NCI-H345 (cell line): ENCODE results near the gene NUF2.
A peak's percentile ranks its signal among the peaks of the same experiment; 100 is the strongest.
"Not testable (repeated sequence)": the region's sequence is repeated elsewhere in the genome, so short reads cannot be mapped to it uniquely, and the experiment has no call there.

Source experiments
- DNase-seq: peaks from one replicate; lab custom pipeline; 2025; lab: John Stamatoyannopoulos, UW

The NUF2 gene

DNA sequence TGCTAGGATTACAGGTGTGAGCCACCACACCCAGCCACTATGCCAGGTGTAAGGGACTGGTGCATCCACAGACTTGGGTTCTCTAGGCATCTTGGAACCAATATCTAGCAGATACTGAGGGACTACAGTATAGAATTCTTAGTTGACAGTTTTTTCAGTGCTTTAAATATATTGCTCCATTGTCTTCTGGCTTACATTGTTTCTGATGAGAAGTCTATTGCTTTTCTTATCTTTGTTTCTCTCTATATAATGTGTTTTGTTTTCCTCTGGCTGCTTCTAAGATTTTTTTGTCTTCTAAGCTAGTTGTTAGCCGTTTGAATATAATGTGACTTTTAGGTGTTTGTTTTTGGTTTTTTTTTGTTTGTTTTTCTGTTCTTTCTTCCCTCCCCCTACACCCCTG lies 13.5 kb downstream of the NUF2 start:
- no peak for DNase-seq

DNA sequence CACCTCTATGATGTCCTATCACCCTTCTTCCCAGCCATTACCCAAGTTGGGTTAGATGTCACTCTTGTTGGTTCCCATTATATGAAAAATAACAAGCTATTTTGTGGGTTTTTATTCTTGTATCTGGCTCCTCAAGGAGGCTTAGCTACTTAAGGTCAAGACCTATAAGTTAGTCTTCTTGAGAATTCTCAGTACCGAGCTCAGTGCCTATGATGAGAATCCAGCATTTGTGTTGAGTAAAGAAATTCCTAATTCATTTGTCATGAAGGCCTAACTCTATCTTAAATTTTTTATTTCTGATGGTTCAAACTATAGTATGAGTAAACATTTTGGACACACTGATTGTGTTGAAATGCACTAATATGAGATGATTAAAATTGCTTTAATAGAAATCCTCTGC lies 15.9 kb downstream of the NUF2 start:
- no peak for DNase-seq

DNA sequence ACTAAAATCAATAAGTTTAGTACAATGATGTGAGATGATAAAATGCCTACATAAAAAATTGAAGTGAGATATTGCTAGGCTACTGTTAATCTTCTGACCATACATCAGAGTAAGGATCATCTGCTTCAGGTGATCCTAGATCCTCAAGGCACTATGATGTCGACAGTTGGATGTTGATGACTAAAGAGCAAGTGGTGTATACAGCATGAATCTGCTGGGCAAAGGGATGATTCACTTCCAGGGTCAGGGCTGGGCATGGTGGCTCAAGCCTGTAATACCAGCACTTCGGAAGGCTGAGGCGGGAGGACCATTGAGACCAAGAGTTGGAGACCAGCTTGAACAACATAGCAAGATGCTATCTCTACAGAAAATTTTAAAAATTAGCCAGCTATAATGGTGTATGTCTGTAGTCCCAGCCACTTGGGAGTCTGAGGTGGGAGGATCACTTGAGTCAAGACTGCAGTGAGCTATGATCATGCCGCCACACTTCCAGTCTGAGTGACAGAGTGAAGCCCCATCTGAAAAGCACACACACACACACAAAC lies 24.6 kb downstream of the NUF2 start:
- DNase-seq, result no peak

DNA sequence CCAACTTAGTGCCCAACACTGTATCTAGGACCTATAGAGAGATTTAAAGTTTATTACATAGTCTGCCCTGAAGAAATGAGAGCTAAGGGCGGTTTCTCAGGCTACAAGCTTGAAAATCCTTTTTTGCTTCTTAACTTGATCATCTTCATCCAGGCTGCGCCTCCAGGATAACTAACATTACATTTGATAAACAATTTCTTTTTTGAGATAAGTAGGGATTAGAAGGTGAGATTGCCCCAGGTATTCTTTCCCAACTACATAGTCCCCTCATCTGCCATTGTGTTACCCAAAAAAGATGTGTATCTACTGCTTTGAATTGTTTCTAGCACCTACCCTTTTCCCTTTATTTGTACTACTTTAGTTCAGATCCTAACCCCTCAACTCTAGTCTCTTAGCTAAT lies 25.4 kb downstream of the NUF2 start:
- DNase-seq, result no peak

DNA sequence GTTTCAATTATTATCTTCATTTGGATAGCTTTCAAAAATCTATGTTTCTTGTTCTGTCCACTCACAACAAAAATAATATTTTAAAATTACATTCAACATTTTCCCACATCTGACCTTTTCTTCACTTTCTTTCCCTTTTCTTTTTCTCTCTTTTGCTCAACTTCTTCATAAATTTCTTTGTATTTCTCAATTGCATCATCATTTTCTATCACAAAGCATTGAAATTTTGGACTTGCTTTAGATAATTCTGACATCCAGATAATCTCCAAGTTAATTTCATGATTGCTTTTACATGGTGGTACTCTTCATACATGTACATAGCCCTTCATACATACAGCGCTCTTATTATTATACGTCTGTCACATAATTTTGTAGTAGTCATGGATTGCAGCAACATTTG lies 30.2 kb downstream of the NUF2 start:
- no peak for DNase-seq

DNA sequence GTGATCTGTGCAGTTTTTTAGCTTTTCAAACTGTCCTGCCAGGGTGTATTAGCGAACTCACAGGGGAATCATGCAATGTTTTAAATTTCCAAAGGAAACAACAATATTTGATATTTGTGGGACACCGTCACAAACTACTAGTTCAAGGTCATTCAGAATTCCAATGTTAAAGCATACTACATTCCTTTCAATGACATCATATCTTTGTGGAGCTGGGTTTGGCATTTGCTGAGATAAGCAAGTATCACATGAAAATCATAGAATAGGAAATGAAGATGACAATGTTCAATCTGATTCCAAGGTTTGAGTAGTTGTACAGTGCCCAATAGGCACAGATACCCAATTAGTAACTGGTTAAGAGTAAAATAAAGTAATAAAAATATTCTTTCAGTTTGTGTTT lies 35.6 kb downstream of the NUF2 start:
- DNase-seq, result no peak

DNA sequence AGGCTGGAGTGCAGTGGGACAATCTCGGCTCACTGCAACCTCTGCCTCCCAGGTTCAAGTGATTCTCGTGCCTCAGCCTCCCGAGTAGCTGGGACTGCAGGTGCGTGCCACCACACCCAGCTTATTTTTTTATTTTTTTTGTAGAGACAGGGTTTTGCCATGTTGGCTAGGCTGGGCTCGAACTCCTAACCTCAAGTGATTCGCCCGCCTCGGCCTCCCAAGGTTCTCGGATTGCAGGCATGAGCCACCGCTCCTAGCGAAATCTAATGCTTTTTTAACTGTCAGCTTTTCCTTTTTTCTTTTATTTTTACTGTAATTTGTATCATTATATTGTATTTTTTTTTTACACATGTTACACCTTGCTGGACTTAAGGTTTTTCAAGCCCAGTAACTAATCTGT lies 36.4 kb downstream of the NUF2 start:
- not testable (repeated sequence) for DNase-seq

GRCh38 chr1:163361123-163361934 lies 39.6 kb downstream of the NUF2 start:
- DNase-seq, result peak; percentile 70

GRCh38 chr1:163365186-163365585 lies 43.4 kb downstream of the NUF2 start:
- no peak for DNase-seq

DNA sequence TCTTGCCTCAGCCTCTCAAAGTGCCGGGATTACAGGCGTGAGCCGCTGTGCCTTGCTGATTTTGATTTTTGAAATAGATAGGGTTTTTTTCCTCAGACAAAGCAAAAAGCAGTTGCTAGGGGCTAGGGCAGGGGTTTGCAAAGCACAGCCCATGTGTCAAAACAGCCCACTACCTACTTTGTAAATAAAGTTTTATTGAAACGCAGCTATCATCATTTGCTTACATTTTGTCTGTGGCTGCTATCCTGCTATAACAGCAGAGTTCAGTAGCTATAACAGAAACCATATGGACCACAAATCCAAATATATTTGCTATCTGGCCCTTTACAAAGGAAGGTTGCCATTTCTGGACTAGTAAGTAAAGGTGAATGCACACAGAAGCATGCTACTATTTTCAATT lies 44.8 kb downstream of the NUF2 start:
- no peak for DNase-seq

GRCh38 chr1:163367721-163368120 lies 46.0 kb downstream of the NUF2 start:
- DNase-seq, result no peak

GRCh38 chr1:163372576-163372975 lies 50.8 kb downstream of the NUF2 start:
- DNase-seq, result no peak

GRCh38 chr1:163378554-163378953 lies 56.8 kb downstream of the NUF2 start:
- no peak for DNase-seq

DNA sequence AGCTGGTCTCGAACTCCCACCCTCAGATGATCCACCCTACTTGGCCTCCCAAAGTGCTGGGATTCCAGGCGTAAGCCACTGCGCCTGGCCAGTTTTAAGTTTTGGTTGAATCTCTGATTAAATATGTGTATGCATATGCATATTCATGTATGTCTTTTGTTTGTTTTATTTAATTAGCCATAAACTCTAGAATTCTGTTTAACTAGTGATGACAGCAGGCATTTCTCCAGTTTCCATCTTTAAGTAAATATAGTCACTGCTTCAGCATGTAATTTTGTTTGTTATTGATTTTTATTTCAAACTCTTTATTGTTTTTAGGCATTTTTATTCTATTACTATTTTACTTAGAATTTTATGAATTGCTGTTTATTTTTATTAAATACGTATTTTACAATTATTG lies 58.0 kb downstream of the NUF2 start:
- DNase-seq, result no peak

DNA sequence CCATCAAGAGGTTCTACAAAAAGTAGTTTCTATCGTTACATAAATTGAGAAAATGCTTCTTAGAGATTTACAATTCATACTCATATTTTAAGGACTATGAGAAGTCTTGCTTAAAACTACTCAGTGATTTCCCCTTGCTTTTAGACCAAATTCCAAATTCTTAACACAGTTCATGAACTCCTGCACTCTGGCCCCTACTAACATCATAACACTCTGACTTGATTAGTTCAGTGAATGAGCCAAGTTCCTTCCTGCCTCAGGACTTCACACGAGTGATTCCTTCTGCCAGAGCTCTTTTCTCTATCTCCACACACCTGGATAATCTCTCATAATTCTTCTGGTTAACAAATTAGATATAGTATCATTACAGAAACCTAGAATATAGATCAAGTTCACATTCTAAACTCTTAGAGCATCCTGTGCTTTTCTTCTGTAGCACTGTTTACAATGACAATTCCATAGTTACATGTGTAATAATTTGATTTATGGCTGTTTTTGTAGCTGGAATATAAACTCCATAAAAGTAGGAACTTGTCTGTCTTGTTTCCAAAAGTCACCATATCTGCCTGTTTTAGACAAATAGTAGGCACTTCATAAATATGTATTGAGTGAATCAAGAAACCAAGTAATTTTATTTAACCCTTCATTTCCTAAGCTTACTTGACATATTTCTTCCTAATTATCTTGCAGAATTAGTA lies 59.9 kb downstream of the NUF2 start:
- DNase-seq, result no peak

GRCh38 chr1:163382395-163382794 lies 60.6 kb downstream of the NUF2 start:
- no peak for DNase-seq

GRCh38 chr1:163387146-163387545 lies 65.4 kb downstream of the NUF2 start:
- DNase-seq, result no peak

- no peak for DNase-seq
These were observed 67.2 kb downstream of the NUF2 start for GRCh38 chr1:163388970-163389369.

GRCh38 chr1:163395790-163396189 lies 74.0 kb downstream of the NUF2 start:
- DNase-seq, result no peak

- no peak for DNase-seq
These were observed 75.9 kb downstream of the NUF2 start for GRCh38 chr1:163397451-163398200.

DNA sequence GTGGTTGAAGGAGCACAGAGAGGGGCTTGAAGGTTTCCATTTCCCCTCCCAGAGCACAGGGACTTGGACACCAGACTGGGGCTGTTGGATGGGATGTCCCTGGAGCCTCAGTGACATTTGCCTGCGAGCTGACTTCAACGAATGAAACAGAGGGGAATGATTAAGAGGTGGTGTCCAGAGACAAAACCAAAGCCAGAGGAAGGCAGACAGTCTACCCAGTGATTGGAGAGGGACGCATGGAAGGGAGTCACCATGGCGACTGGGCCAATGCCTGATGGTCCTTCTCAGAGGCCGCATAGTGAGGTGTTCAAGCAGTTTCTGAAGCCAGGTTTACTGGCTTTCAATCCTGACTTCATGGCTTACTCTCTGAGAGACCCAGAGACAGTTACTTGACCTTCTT lies 77.2 kb downstream of the NUF2 start:
- no peak for DNase-seq

DNA sequence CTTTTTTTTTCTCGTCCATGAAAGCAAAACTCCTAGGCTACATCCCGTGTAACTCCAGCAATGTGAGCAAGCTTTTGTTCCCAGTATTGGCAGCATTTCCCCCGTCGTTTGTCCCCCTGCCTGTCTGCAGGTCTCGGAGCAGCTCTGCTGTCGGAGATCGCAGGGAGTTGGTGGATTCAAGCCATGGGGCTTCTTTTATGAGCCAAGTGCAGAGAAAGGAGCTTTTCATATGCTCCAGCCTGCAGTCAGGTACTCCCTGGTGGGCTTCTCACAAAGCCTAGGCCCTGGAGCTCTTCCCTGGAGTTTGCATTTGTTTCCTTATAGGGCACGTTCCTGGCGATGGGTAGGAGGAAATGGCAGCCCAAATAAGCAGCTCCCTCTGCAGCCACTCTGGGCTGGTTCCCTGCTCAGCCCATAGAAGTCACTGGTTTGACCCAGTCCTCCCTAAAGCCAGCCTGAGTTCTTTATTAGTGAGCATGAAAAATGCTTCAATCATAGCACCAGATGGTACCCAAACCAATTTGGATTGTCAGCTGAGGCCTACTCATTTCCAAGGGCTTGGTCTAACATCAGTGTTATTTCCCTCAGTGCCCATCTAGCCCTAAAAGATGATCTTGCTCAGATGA lies 78.3 kb downstream of the NUF2 start:
- no peak for DNase-seq
